H1 (cell line): Measurements from ENCODE around the gene ACP2. TPM values are rescaled to one million over a fixed set of nuclear protein-coding genes. Genes with fewer than 3 reads are reported as not detected.

Experiments used
- ASH2L ChIP-seq: fragments of 200-600, 300-600 bp; sonication (generic); IDR thresholded peaks from one replicate; pipeline ENCODE4 v1.7.1; 2017; ENCODE audit warnings: low read length
- CHD7 ChIP-seq: fragments of 300-600 bp; sonication (generic); IDR thresholded peaks from 2 replicates; pipeline ENCODE4 v1.7.1; 2012; ENCODE audit warnings: low read length, moderate library complexity, mild to moderate bottlenecking, inconsistent platforms; ENCODE audit not compliant: insufficient replicate concordance
- E2F6 ChIP-seq: IDR thresholded peaks from 2 replicates; pipeline ENCODE4 v1.6.1; 2012; ENCODE audit warnings: inconsistent platforms
- HDAC6 ChIP-seq: IDR thresholded peaks from one replicate; pipeline ENCODE4 v1.7.1; 2012; ENCODE audit warnings: low read depth, mild to moderate bottlenecking, inconsistent platforms, low read length, moderate library complexity
- NANOG ChIP-seq: IDR thresholded peaks from 2 replicates; pipeline ENCODE4 v1.6.1; 2011; ENCODE audit warnings: low read length, low read depth, mild to moderate bottlenecking, inconsistent platforms; ENCODE audit not compliant: insufficient read depth, poor library complexity, severe bottlenecking
- POLR2A ChIP-seq, 2 experiments: IDR thresholded peaks; 1 replicate in 1 of 2; 2 replicates in 1 of 2; pipeline ENCODE4 v1.6.1; 2011; ENCODE audit warnings: low read depth in 2 of 2, low read length in 2 of 2, mild to moderate bottlenecking in 2 of 2; ENCODE audit errors: control extremely low read depth in 1 of 2
- RNF2 ChIP-seq: fragments of 200-900, 300-1000 bp; sonication (generic); IDR thresholded peaks from 2 replicates; pipeline ENCODE4 v1.7.1; 2016; ENCODE audit warnings: borderline replicate concordance, low read depth, mild to moderate bottlenecking, antibody characterized with exemption, low read length; ENCODE audit not compliant: poor library complexity, severe bottlenecking; ENCODE audit errors: missing control alignments
- SP2 ChIP-seq: IDR thresholded peaks from 2 replicates; pipeline ENCODE4 v1.6.1; 2012; ENCODE audit warnings: mild to moderate bottlenecking, low read length, inconsistent platforms
- USF2 ChIP-seq: IDR thresholded peaks from 2 replicates; pipeline ENCODE4 v1.6.1; 2011; ENCODE audit warnings: low read length, improper control_type of control experiment
- polyA plus RNA-seq, 7 experiments: library from polyadenylated mRNA; depleted of rRNA in 3 of 7; stranded (reverse) in 5 of 7; unstranded in 2 of 7; fragments of >200 nt in 5 of 7; fragments of 200-250 nt in 2 of 7; gene quantifications; 1 replicate in 5 of 7; 2 replicates in 1 of 7; 4 replicates in 1 of 7; pipeline versions ENCODE4 v1.2.1 to v1.2.3, GENCODE V29; 2011 to 2013; ENCODE audit warnings: missing spikeins in 2 of 7, mixed read lengths in 2 of 7
- total RNA-seq: library from RNA; stranded (reverse); fragmentation: NEBNext Ultra II Directional; extraction: Animal tissue kit (Norgen Biotek cat#: 25700); gene quantifications from 2 replicates; pipeline ENCODE4 v1.2.1, GENCODE V29; 2021

ACP2 gene
- total and polyA plus RNA-seq, 2 of the 8 experiments (the other 6 are each of a cell fraction or from before 2014, with no cell fraction given) = 17.8 to 19.8 TPM

GRCh38 chr11:47253660-47254059, 5.0 kb upstream of the ACP2 start (continued):
- no peak for TF ChIP-seq CHD7
- TF ChIP-seq ASH2L = no peak
- TF ChIP-seq NANOG = no peak
- TF ChIP-seq HDAC6 = no peak
- no peak for TF ChIP-seq USF2
- TF ChIP-seq E2F6 = no peak
- no peak for TF ChIP-seq RNF2
- TF ChIP-seq SP2 = no peak
- TF ChIP-seq POLR2A (IDR thresholded peaks at IDR 0.05; ENCODE audit: control extremely low read depth in 1 of 2, low read depth in 2 of 2, low read length in 2 of 2) = no peak
